Mammary epithelial cell (primary cell): ENCODE measurements around the gene NEUROG1.

Experiments
- CTCF ChIP-seq, 2 donors: IDR thresholded peaks in 1 of 2; conservative IDR thresholded peaks in 1 of 2; 2 replicates each; pipeline ENCODE4 v1.5.1; 2011 to 2012; ENCODE audit warnings: inconsistent platforms in 2 of 2, low read length in 2 of 2, mild to moderate bottlenecking in 2 of 2, control low read depth in 1 of 2, low read depth in 1 of 2; ENCODE audit not compliant: insufficient read depth in 1 of 2; ENCODE audit errors: extremely low read depth in 1 of 2
- EZH2 ChIP-seq: IDR thresholded peaks from 2 replicates; pipeline ENCODE4 v1.6.1; 2012; ENCODE audit warnings: low read length, inconsistent platforms, borderline replicate concordance

- TF ChIP-seq CTCF (conservative IDR thresholded peaks at IDR 0.05 in 1 of 2, IDR thresholded peaks at IDR 0.05 in 1 of 2; ENCODE audit: extremely low read depth in 1 of 2, insufficient read depth in 1 of 2, low read depth in 1 of 2, low read length in 2 of 2) (no peak), EZH2 (no peak)
These were observed 48.5 kb upstream of the NEUROG1 start for GRCh38 chr5:135584276-135584675.
